K562 (cell line): ENCODE measurements around the gene COX6B2. TPM values are rescaled to one million over a fixed set of nuclear protein-coding genes. Genes with fewer than 3 reads are reported as not detected.

Experiments used
- ATAC-seq: fragments of 200-7000 bp; cut with Tn5 transposase; 3 replicates; pipeline ENCODE4 v1.9.1; 2020; ENCODE audit warnings: moderate library complexity
- BruUV-seq: library from RNA; stranded (reverse); fragments of 400-500 nt; replicated peaks from 2 replicates; lab custom pipeline; 2021; lab: Mats Ljungman, UMichigan
- CTCF ChIA-PET: fragments of 300-600 bp; formaldehyde crosslinking; extraction: SDS; loops from one replicate; lab custom pipeline; 2021; ENCODE audit warnings: low intra/inter-chr PET ratio; lab: Yijun Ruan, JAX
- POLR2A ChIA-PET: fragments of 300-600, 350-650 bp; sonication (Branson Sonifier 250); formaldehyde crosslinking; extraction: SDS; loops from one replicate; lab custom pipeline; 2021; ENCODE audit warnings: antibody characterized with exemption, inconsistent platforms; lab: Yijun Ruan, JAX
- DNase-seq, 4 experiments: peaks; one replicate each; pipeline versions ENCODE4 v3.0.0 to v3.0.0-alpha.2; 2011 to 2018; ENCODE audit warnings: low spot score in 3 of 4, mixed read lengths in 3 of 4; ENCODE audit errors: extremely low read depth in 1 of 4
- FAIRE-seq: peaks from 2 replicates; lab custom pipeline; 2011; peaks lifted over from hg19 to GRCh38; lab: Jason Lieb, UNC
- H2AFZ ChIP-seq: 2 replicates; pipeline ENCODE4 v1.6.0; 2011; ENCODE audit warnings: low read depth, low read length, control low read depth, inconsistent platforms
- H3K27ac ChIP-seq: fragments of 200-600 bp; 3 replicates; pipeline ENCODE4 v1.8.0; 2011; ENCODE audit warnings: low read depth, mild to moderate bottlenecking, control low read depth, inconsistent platforms, low read length, moderate library complexity, mixed read lengths; ENCODE audit errors: extremely low read depth
- H3K27me3 ChIP-seq, 2 experiments: fragments of 300-600 bp in 1 of 2; 2 replicates in 1 of 2; 3 replicates in 1 of 2; pipeline versions ENCODE4 v1.6.0 to v1.8.0; 2011; ENCODE audit warnings: inconsistent platforms in 2 of 2, low read length in 2 of 2, mild to moderate bottlenecking in 1 of 2, mixed read lengths in 1 of 2, moderate library complexity in 1 of 2; ENCODE audit not compliant: control insufficient read depth in 2 of 2, insufficient read depth in 2 of 2
- H3K36me3 ChIP-seq: fragments of 300-600 bp; 3 replicates; pipeline ENCODE4 v1.8.0; 2011; ENCODE audit warnings: mild to moderate bottlenecking, low read length, inconsistent platforms; ENCODE audit not compliant: control insufficient read depth, insufficient read depth
- H3K4me1 ChIP-seq, 2 experiments: fragments of 200-600 bp in 1 of 2; replicated peaks in 1 of 2; 2 replicates in 1 of 2; 3 replicates in 1 of 2; pipeline versions ENCODE4 v1.5.1 to v1.8.0; 2011; ENCODE audit warnings: inconsistent platforms in 2 of 2, low read length in 2 of 2, mild to moderate bottlenecking in 1 of 2, mixed read lengths in 1 of 2, moderate library complexity in 1 of 2; ENCODE audit not compliant: control insufficient read depth in 2 of 2, insufficient read depth in 2 of 2
- H3K4me2 ChIP-seq: 2 replicates; pipeline ENCODE4 v1.6.1; 2011; ENCODE audit warnings: low read length, control low read depth, inconsistent platforms, mixed read lengths; ENCODE audit not compliant: insufficient read depth
- H3K4me3 ChIP-seq: fragments of 200-600 bp; sonication (generic), shearing (Covaris generic); 2 replicates; pipeline ENCODE4 v1.5.1; 2016; ENCODE audit warnings: control low read depth, inconsistent platforms
- H3K79me2 ChIP-seq: fragments of 200-600 bp; 3 replicates; pipeline ENCODE4 v1.8.0; 2011; ENCODE audit warnings: low read length, inconsistent platforms; ENCODE audit not compliant: control insufficient read depth, insufficient read depth
- H3K9ac ChIP-seq, 2 experiments: 2 replicates each; pipeline versions ENCODE4 v1.6.0 to v1.6.1; 2011; ENCODE audit warnings: low read depth in 2 of 2, low read length in 2 of 2, control low read depth in 1 of 2, inconsistent platforms in 1 of 2, mild to moderate bottlenecking in 1 of 2, mixed read lengths in 1 of 2; ENCODE audit not compliant: insufficient read depth in 1 of 2
- H3K9me1 ChIP-seq: one replicate; pipeline ENCODE4 v1.6.0; 2011; ENCODE audit warnings: inconsistent platforms, mild to moderate bottlenecking, low read length, moderate library complexity; ENCODE audit not compliant: control insufficient read depth, insufficient read depth
- H3K9me3 ChIP-seq: replicated peaks from 2 replicates; pipeline ENCODE4 v1.5.1; 2011; ENCODE audit warnings: low read depth, low read length, inconsistent platforms; ENCODE audit not compliant: control insufficient read depth, insufficient read depth
- H4K20me1 ChIP-seq: replicated peaks from 2 replicates; pipeline ENCODE4 v1.6.1; 2011; ENCODE audit warnings: low read length, inconsistent platforms, mixed read lengths; ENCODE audit not compliant: control insufficient read depth, insufficient read depth
- E2F3 ChIP-seq: fragments of 250-450 bp; sonication (Bioruptor Pico); IDR thresholded peaks from 2 replicates; pipeline ENCODE4 v1.4.0; 2020; ENCODE audit warnings: mild to moderate bottlenecking
- EGR1 ChIP-seq: fragments of 450-650 bp; conservative IDR thresholded peaks from 2 replicates; pipeline ENCODE4 v1.6.1; 2017; ENCODE audit warnings: mild to moderate bottlenecking
- FIP1L1 ChIP-seq: fragments of 200-400 bp; formaldehyde crosslinking; IDR thresholded peaks from 2 replicates; pipeline ENCODE4 v1.6.1; 2018; ENCODE audit warnings: mild to moderate bottlenecking, low read depth, low read length; ENCODE audit not compliant: poor library complexity, severe bottlenecking
- FOS ChIP-seq: IDR thresholded peaks from 3 replicates; pipeline ENCODE4 v1.6.1; 2011; ENCODE audit not compliant: insufficient read length; ENCODE audit errors: extremely low read depth
- GATAD2B ChIP-seq: fragments of 450-650 bp; IDR thresholded peaks from 2 replicates; pipeline ENCODE4 v1.6.1; 2017; ENCODE audit warnings: mild to moderate bottlenecking, borderline replicate concordance
- HNRNPK ChIP-seq: fragments of 200-400 bp; formaldehyde crosslinking; IDR thresholded peaks from one replicate; pipeline ENCODE4 v1.6.1; 2018; ENCODE audit warnings: mild to moderate bottlenecking, low read depth, low read length; ENCODE audit not compliant: poor library complexity, severe bottlenecking
- KDM5B ChIP-seq: fragments of 200-600 bp; sonication (generic); IDR thresholded peaks from 2 replicates; pipeline ENCODE4 v1.6.1; 2012; ENCODE audit warnings: low read depth, mild to moderate bottlenecking, moderate library complexity, low read length, control low read depth, inconsistent platforms; ENCODE audit not compliant: insufficient replicate concordance
- MAFF ChIP-seq: IDR thresholded peaks from 2 replicates; pipeline ENCODE4 v1.6.1; 2012; ENCODE audit warnings: low read length, improper control_type of control experiment
- NCOA2 ChIP-seq, 2 experiments: fragments of 450-650 bp; IDR thresholded peaks; 2 replicates each; pipeline ENCODE4 v1.6.1; 2018; ENCODE audit warnings: mild to moderate bottlenecking in 2 of 2, moderate library complexity in 1 of 2; ENCODE audit not compliant: partially characterized antibody in 2 of 2
- SOX6 ChIP-seq: fragments of 450-650 bp; IDR thresholded peaks from 2 replicates; pipeline ENCODE4 v1.6.1; 2014; ENCODE audit warnings: mild to moderate bottlenecking
- TAF9B ChIP-seq: fragments of 450-650 bp; IDR thresholded peaks from 2 replicates; pipeline ENCODE4 v1.6.1; 2018; ENCODE audit warnings: mild to moderate bottlenecking; ENCODE audit not compliant: partially characterized antibody
- U2AF2 ChIP-seq: fragments of 200-400 bp; formaldehyde crosslinking; optimal IDR thresholded peaks from 2 replicates; pipeline ENCODE3; 2017; ENCODE audit warnings: low read depth, mild to moderate bottlenecking, low read length
- ZFX ChIP-seq: sonication (generic); formaldehyde crosslinking; IDR thresholded peaks from 2 replicates; pipeline ENCODE4 v1.8.0; 2022; ENCODE audit warnings: mild to moderate bottlenecking, missing genetic modification reagents, moderate library complexity
- ZNF212 ChIP-seq: fragments of 450-650 bp; formaldehyde crosslinking; IDR thresholded peaks from 2 replicates; pipeline ENCODE4 v1.4.0; 2020; ENCODE audit warnings: mild to moderate bottlenecking
- ZNF324 ChIP-seq: fragments of 250-450 bp; sonication (Bioruptor Pico); IDR thresholded peaks from 2 replicates; pipeline ENCODE4 v1.4.0; 2020; ENCODE audit warnings: mild to moderate bottlenecking
- ZNF76 ChIP-seq: fragments of 250-450 bp; sonication (Bioruptor Pico); IDR thresholded peaks from 2 replicates; pipeline ENCODE4 v1.4.0; 2020; ENCODE audit warnings: mild to moderate bottlenecking, moderate library complexity, borderline replicate concordance
- WGBS: fragments of 100-300 bp; shearing (Covaris generic); methylation state at CpG from one replicate; pipeline ENCODE4 v1.1.6; 2016; ENCODE audit warnings: low coverage, mixed read lengths; ENCODE audit not compliant: insufficient coverage; ENCODE audit errors: missing lambda C conversion rate; 5-methylcytosine and 5-hydroxymethylcytosine counted together
- in situ Hi-C: fragments of 300-500 bp; cut with MboI; formaldehyde crosslinking; loops from 4 replicates; pipeline ENCODE4 v1.15.0; 2018; ENCODE audit warnings: inconsistent platforms, mixed read lengths
- intact Hi-C: fragments of 100-400 bp; cut with micrococcal nuclease; formaldehyde crosslinking; loops from 2 replicates; pipeline ENCODE4 v1.14.2; 2022
- polyA plus RNA-seq, 8 experiments: library from polyadenylated mRNA; depleted of rRNA in 4 of 8; stranded (reverse) in 5 of 8; unstranded in 3 of 8; fragments of >200 nt; fragmentation: Nextera tagmentation in 2 of 8; fragmentation: Illumina TruSeq in 1 of 8; extraction: Ambion mirVana in 2 of 8; extraction: Trizol in 1 of 8; gene quantifications; 2 replicates each; pipeline versions ENCODE4 v1.2.1 to v1.2.3, GENCODE V29; 2011 to 2014; ENCODE audit warnings: inconsistent platforms in 1 of 8, missing spikeins in 1 of 8
- total RNA-seq, 7 experiments: library from RNA; depleted of rRNA in 6 of 7; stranded (reverse); fragments of >200 nt in 6 of 7; fragmentation: Illumina TruSeq in 2 of 7; extraction: Trizol in 2 of 7; gene quantifications; 2 replicates each; pipeline versions ENCODE4 v1.2.1 to v1.2.3, GENCODE V29; 2011 to 2021; ENCODE audit warnings: low replicate concordance in 1 of 7

COX6B2 gene
- total and polyA plus RNA-seq, 9 of the 15 experiments (the other 6 are each of a cell fraction or from before 2014, with no cell fraction given), result 0.40 to 2.5 (median 0.83) TPM

GRCh38 chr19:55353356-55353802 lies 1.1 kb downstream of the COX6B2 start:
- 5% methylated on average over 24 of the region's 24 CpGs for WGBS
- intact Hi-C loops, result no loop called here
- no peak for TF ChIP-seq ZNF76 (CRISPR knock-in tag)
- TF ChIP-seq FOS, result no peak
- peak; percentile 22 for TF ChIP-seq KDM5B
- no peak for TF ChIP-seq ZNF212 (CRISPR knock-in tag)
- TF ChIP-seq HNRNPK, result no peak
- no peak for TF ChIP-seq NCOA2 (IDR thresholded peaks at IDR 0.05; ENCODE audit: partially characterized antibody in 2 of 2)
- no peak for TF ChIP-seq MAFF
- no peak for TF ChIP-seq EGR1
- 0 out of 2 replicates have a peak, but pooled peaks have one; percentile 18 for TF ChIP-seq ZFX (CRISPR knock-in tag)
- no peak for TF ChIP-seq FIP1L1
- TF ChIP-seq ZNF324 (CRISPR knock-in tag), result no peak
- no peak for TF ChIP-seq SOX6
- TF ChIP-seq E2F3, result no peak
- TF ChIP-seq TAF9B, result no peak
- TF ChIP-seq U2AF2, result no peak
- TF ChIP-seq GATAD2B, result no peak
- TF ChIP-seq, all 486 proteins: peak for 2
- Histone ChIP-seq H3K79me2 (no peaks in the 10 kb centered on the region), H3K4me2 (peak overlapping the region; percentile 85), H3K9me1 (peaks cover 5% of the 10 kb centered on the region), H3K27me3 (peaks cover 9 to 21% of the 10 kb centered on the region in 2 experiments; a peak in 4 of 5 replicates), H3K27ac (peak overlapping the region; percentile 49; the same call in 2 of the 3 replicates), H3K36me3 (peaks cover 6% of the 10 kb centered on the region; the same call in 1 of the 3 replicates), H3K9ac (peak overlapping the region; percentile 50 to 92), H3K4me3 (peak overlapping the region; percentile 64), H4K20me1 (peaks cover 6% of the 10 kb centered on the region), H3K9me3 (no peaks in the 10 kb centered on the region), H2AFZ (peak overlapping the region; percentile 88), H3K4me1 (peaks cover 4 to 48% of the 10 kb centered on the region in 2 experiments; a peak in 4 of 5 replicates)
- FAIRE-seq (peak; percentile 60), DNase-seq (no peak), ATAC-seq (no peak)
- in situ Hi-C loops, result no loop called here
- ChIA-PET CTCF (no interaction called here), POLR2A (interaction anchor here (0.9 to 2.4 kb wide), 5 partner anchors 13 to 137 kb away, joined by 3 to 11 read pairs (median 5); partner anchors contain the start of genes KMT5C and UBE2S)
- no TSS peak for BruUV-seq
